Esophagus muscularis mucosa (tissue), 4 donors: ENCODE results near the gene CWH43. TPM values are rescaled to one million over a fixed set of nuclear protein-coding genes. Genes with fewer than 3 reads are reported as not detected.
A peak's percentile ranks its signal among the peaks of the same experiment; 100 is the strongest.

Source experiments
- DNase-seq: peaks from one replicate; pipeline ENCODE4 v3.0.0-alpha.2; 2017; ENCODE audit errors: extremely low spot score
- H3K27ac ChIP-seq, 4 donors: fragments of 200-600 bp; sonication (generic); replicated peaks in 1 of 4; 1 replicate in 3 of 4; 2 replicates in 1 of 4; pipeline ENCODE4 v1.5.1; 2016 to 2019; ENCODE audit warnings: mild to moderate bottlenecking in 1 of 4
- H3K27me3 ChIP-seq, 4 donors: fragments of 200-600 bp; sonication (generic); one replicate each; pipeline versions ENCODE4 v1.5.1 to v1.6.0; 2016 to 2019
- H3K36me3 ChIP-seq, 4 donors: fragments of 200-600 bp; sonication (generic); one replicate each; pipeline ENCODE4 v1.5.1; 2016 to 2019
- H3K4me1 ChIP-seq, 4 donors: fragments of 200-600 bp; sonication (generic); one replicate each; pipeline ENCODE4 v1.5.1; 2016 to 2019
- H3K4me3 ChIP-seq, 4 donors: fragments of 200-600 bp; sonication (generic); 1 replicate in 2 of 4; 2 replicates in 2 of 4; pipeline ENCODE4 v1.5.1; 2016 to 2019; ENCODE audit warnings: mild to moderate bottlenecking in 4 of 4, moderate library complexity in 1 of 4
- H3K9me3 ChIP-seq, 4 donors: fragments of 200-600 bp; sonication (generic); 1 replicate in 3 of 4; 2 replicates in 1 of 4; pipeline ENCODE4 v1.5.1; 2016 to 2019
- EP300 ChIP-seq: sonication (generic); formaldehyde crosslinking; IDR thresholded peaks from one replicate; pipeline ENCODE4 v1.6.1; 2017; ENCODE audit warnings: antibody characterized with exemption
- POLR2A ChIP-seq: fragments of 450-650 bp; IDR thresholded peaks from one replicate; pipeline ENCODE4 v1.6.1; 2017; ENCODE audit warnings: antibody characterized with exemption, moderate library complexity, mild to moderate bottlenecking, low read depth
- POLR2AphosphoS5 ChIP-seq, 2 donors: sonication (generic); formaldehyde crosslinking; IDR thresholded peaks; one replicate each; pipeline ENCODE4 v1.6.1; 2017; ENCODE audit warnings: antibody characterized with exemption in 2 of 2
- WGBS: methylation state at CpG from one replicate; pipeline ENCODE4 v1.1.5; 2018; 5-methylcytosine and 5-hydroxymethylcytosine counted together
- intact Hi-C: fragments of 100-400 bp; cut with DNase I; formaldehyde crosslinking; loops from one replicate; pipeline ENCODE4 v1.15.1; 2023
- total RNA-seq, 4 donors: library from RNA; depleted of rRNA; stranded (reverse); fragments of >200 nt; gene quantifications; one replicate each; pipeline versions ENCODE4 v1.1.0 to v1.2.1, GENCODE V29; 2016
- TF ChIP-seq, protein P1 (sequence below), 3 experiments: fragments of 200-600 bp in 2 of 3; fragments of 450-650 bp in 1 of 3; sonication (generic) in 2 of 3; IDR thresholded peaks; one replicate each; pipeline ENCODE4 v1.5.1; 2017 to 2019; ENCODE audit warnings: antibody characterized with exemption in 3 of 3, mild to moderate bottlenecking in 2 of 3, moderate library complexity in 1 of 3

CWH43 gene
- total RNA-seq, 4 donors from 2014 or later: not detected

DNA sequence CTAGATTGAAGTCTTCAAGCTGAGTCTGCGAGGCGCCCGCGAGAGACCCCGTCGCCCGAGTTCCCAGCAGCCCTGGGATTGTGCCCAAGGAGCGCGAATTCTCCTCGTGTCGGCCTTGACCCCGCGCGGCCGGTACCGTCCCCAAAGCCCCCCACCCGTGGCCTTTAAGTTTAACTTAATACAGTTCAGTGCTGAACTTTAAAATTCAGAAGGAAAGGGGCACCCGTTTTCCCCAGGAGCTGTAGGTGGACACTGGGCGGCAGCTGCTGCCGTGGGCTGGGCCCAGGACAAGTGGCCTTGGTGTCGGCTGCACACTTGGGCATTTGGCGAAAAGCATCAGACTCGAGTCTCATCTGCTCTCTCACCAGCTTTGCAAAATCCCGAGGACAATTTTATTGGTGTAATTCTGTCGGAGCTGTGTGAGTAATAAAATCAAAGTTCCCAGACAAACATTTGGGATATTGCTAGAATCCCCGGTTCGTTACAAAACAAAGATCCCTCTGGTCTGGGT lies 634 bp downstream of the CWH43 start:
- peaks cover 0 to 46% (median 10%) of the 10 kb centered on the region in 4 donors for H3K27me3 ChIP-seq
- 76% methylated on average over 10 of the region's 27 CpGs for WGBS

DNA sequence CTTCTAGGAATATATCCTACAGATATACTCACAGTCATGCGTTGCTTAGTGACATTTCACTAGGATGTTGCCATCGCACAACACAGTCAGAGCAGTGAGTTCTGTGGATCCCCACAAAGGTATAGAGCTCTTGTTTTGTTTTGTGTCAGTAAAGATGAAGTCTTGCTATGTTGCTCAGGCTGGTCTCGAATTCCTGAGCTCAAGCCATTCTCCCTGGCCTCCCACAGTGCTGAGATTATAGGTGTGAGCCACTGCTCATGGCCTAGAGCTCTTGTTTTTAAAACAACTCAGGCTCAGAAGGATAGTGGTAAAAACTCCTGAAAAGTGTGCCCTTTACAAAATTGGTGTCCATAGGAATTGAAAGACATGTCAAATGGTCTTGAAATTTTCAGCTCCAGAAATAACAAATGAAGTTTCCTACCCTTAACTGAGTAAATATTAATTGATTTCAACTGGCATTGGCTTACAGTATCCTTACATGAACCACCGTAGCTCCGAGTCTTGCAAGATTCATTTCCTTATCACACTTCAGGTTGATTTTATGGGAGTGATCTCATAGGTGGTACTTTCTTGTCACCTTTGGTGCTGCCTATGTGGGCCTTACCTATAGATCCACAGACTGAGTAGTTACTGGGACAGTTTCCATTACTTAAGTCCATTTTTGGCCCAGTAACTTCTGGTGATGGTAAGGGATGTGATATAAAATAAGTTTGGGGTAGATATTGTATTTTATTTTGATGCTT lies 3.6 kb downstream of the CWH43 start:
- Histone ChIP-seq H3K27me3 (peaks cover 0 to 37% (median 10%) of the 10 kb centered on the region in 4 donors), H3K4me1 (peaks cover 0 to 11% (median 8%) of the 10 kb centered on the region in 4 donors), H3K27ac (no peak overlapping the region), H3K9me3 (no peaks in the 10 kb centered on the region), H3K4me3 (no peak overlapping the region), H3K36me3 (no peaks in the 10 kb centered on the region)
- intact Hi-C loops: no loop called here
- WGBS: 77% methylated on average over 5 of the region's 5 CpGs
- no peak for TF ChIP-seq POLR2A
- TF ChIP-seq, protein P1, sequence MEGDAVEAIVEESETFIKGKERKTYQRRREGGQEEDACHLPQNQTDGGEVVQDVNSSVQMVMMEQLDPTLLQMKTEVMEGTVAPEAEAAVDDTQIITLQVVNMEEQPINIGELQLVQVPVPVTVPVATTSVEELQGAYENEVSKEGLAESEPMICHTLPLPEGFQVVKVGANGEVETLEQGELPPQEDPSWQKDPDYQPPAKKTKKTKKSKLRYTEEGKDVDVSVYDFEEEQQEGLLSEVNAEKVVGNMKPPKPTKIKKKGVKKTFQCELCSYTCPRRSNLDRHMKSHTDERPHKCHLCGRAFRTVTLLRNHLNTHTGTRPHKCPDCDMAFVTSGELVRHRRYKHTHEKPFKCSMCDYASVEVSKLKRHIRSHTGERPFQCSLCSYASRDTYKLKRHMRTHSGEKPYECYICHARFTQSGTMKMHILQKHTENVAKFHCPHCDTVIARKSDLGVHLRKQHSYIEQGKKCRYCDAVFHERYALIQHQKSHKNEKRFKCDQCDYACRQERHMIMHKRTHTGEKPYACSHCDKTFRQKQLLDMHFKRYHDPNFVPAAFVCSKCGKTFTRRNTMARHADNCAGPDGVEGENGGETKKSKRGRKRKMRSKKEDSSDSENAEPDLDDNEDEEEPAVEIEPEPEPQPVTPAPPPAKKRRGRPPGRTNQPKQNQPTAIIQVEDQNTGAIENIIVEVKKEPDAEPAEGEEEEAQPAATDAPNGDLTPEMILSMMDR (IDR thresholded peaks at IDR 0.05): no peak
- TF ChIP-seq EP300: no peak
- no peak for TF ChIP-seq POLR2AphosphoS5 (IDR thresholded peaks at IDR 0.05)
- DNase-seq: peak; percentile 66

More for the DNA sequence above, 634 bp downstream of the CWH43 start:
- TF ChIP-seq POLR2AphosphoS5 (IDR thresholded peaks at IDR 0.05) (no peak), POLR2A (no peak), EP300 (no peak)
- TF ChIP-seq, protein P1 (IDR thresholded peaks at IDR 0.05): no peak
- Histone ChIP-seq H3K4me1 (peaks cover 0 to 11% (median 8%) of the 10 kb centered on the region in 4 donors), H3K36me3 (no peaks in the 10 kb centered on the region), H3K27ac (no peak overlapping the region), H3K9me3 (no peaks in the 10 kb centered on the region), H3K4me3 (no peak overlapping the region)
- intact Hi-C loops: no loop called here
- peak; percentile 70 for DNase-seq

DNA sequence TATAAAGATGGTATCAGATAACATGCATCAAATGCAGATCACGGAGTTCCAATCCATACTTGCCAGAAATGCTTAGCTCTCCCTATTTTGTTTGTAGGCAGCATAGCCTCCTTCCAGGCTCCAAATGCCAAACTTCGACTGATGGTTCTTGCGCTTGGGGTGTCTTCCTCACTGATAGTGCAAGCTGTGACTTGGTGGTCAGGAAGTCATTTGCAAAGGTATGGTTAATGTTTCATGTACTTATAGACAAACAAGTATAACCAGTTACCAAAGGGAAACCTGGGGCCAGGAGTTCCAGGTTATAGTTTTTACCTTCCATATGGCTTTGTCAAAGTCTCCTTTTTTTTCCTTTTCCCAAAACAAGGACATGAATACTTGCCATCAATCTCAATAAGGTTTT lies 5.3 kb downstream of the CWH43 start:
- Histone ChIP-seq H3K4me1 (peaks cover 0 to 2% (median 0%) of the 10 kb centered on the region in 4 donors), H3K27me3 (peaks cover 0 to 20% (median 1%) of the 10 kb centered on the region in 4 donors), H3K36me3 (no peaks in the 10 kb centered on the region), H3K9me3 (no peaks in the 10 kb centered on the region), H3K4me3 (no peak overlapping the region), H3K27ac (no peak overlapping the region)
- intact Hi-C loops: no loop called here
- DNase-seq: peak; percentile 66
- WGBS: 83% methylated on average over 3 of the region's 3 CpGs
- TF ChIP-seq, protein P1 (IDR thresholded peaks at IDR 0.05): no peak
- TF ChIP-seq EP300 (no peak), POLR2AphosphoS5 (IDR thresholded peaks at IDR 0.05) (no peak), POLR2A (no peak)

DNA sequence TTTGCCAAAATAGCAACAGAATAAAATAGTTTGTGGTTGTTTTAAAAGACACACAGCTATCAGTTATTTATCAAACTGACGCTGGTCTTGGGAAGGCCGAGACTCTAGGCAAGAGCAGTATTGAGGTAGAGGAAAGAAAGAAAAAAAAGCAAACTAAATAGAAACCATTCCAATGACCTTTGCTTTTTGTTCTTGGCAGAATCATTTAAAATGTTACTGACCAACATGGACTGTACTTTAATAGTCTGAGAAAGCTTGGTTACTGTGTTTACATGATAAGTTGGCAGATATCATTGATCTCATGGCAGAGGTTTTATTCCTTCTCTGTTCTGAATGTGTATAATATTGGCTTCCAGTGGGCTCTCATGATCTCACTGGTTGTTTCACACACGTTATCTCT lies 11.9 kb downstream of the CWH43 start:
- no peak for TF ChIP-seq POLR2A
- TF ChIP-seq, protein P1 (IDR thresholded peaks at IDR 0.05): no peak
- TF ChIP-seq POLR2AphosphoS5 (IDR thresholded peaks at IDR 0.05): no peak
- TF ChIP-seq EP300: no peak
- no peaks in the 10 kb centered on the region for H3K27me3 ChIP-seq
- WGBS: 79% methylated on average over 3 of the region's 3 CpGs

More for the DNA sequence above, 11.9 kb downstream of the CWH43 start:
- Histone ChIP-seq H3K36me3 (no peaks in the 10 kb centered on the region), H3K4me3 (no peak overlapping the region), H3K27ac (no peak overlapping the region), H3K4me1 (no peaks in the 10 kb centered on the region), H3K9me3 (no peaks in the 10 kb centered on the region)
- DNase-seq: no peak
- intact Hi-C loops: no loop called here
